Left ventricle myocardium superior (tissue), 1 donor: ENCODE measurements around the gene MNAT1. TPM values are rescaled to one million over a fixed set of nuclear protein-coding genes. Genes with fewer than 3 reads are reported as not detected.
"Not testable (repeated sequence)": the region's sequence is repeated elsewhere in the genome, so short reads cannot be mapped to it uniquely, and the experiment has no call there.

Source experiments
- ATAC-seq: fragments of 200-7000 bp; cut with Tn5 transposase; one replicate; pipeline ENCODE4 v1.9.1; 2020; ENCODE audit warnings: mild to moderate bottlenecking, moderate library complexity
- DNase-seq: peaks from one replicate; pipeline ENCODE4 v3.0.0-alpha.2; 2020
- intact Hi-C: fragments of 100-400 bp; cut with micrococcal nuclease; formaldehyde crosslinking; loops from one replicate; pipeline ENCODE4 v1.11.0; 2022
- total RNA-seq: library from RNA; stranded (reverse); fragmentation: NEBNext Ultra II Directional; extraction: Animal tissue kit (Norgen Biotek cat#: 25700); gene quantifications from one replicate; pipeline ENCODE4 v1.2.1, GENCODE V29; 2021
- donor health status: DM: no; HTN: yes; CAD: no; lungs with severe emphysema.

The MNAT1 gene
- total RNA-seq, 1 donor from 2014 or later: 25.8 TPM

GRCh38 chr14:60861545-60862140 lies 127.1 kb downstream of the MNAT1 start:
- intact Hi-C loops: no loop called here
- ATAC-seq (peak; percentile 42), DNase-seq (no peak)

DNA sequence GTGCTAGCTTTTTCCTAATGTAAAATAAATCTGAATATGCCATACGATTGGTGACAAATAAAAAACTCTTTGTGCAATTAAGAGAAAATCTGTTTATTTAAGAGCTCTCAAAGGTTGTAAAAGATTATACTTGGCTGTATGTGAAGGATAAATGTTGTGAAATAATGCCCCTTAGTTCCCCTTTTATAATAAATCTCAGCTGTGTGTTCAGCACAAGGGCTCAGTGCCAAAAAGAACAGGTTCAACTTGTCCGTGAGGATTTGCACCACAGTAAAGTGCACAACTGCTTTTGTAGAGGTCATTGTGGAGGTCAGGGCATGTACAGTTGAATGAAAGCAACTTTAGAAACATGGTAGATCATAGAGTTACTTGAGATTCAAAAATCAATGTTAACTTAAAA lies 127.7 kb downstream of the MNAT1 start:
- ATAC-seq: peak; percentile 96
- intact Hi-C loops: no loop called here
- DNase-seq: no peak

DNA sequence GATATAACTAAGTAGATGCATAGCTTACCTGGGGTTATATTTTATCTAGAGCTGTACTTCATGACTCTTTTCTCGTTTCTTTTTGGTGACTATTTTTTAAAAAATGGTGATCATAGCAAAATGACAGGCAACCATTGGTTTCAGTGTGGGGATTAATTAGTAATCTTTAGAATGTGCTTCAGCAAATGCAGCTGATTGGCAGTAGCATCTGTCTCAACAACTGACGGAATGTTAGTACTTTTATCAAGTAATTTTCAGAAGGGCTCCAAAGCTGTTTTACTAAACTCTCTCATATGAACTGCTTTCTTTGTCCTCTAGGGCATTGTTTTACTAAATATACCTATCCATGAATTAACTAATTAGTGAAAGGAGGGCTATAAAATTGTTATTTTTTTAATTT lies 128.7 kb downstream of the MNAT1 start:
- ATAC-seq (no peak), DNase-seq (no peak)
- intact Hi-C loops: no loop called here

GRCh38 chr14:60865378-60866127 lies 131.0 kb downstream of the MNAT1 start:
- DNase-seq (no peak), ATAC-seq (peak; percentile 68)
- intact Hi-C loops: no loop called here

- ATAC-seq: no peak
- DNase-seq: no peak
- intact Hi-C loops: no loop called here
Measured at GRCh38 chr14:60867503-60868172, 133.1 kb downstream of the MNAT1 start.

- ATAC-seq: no peak
- no peak for DNase-seq
- intact Hi-C loops: no loop called here
Measured at GRCh38 chr14:60878121-60878520, 143.6 kb downstream of the MNAT1 start.

- no peak for DNase-seq
- ATAC-seq: no peak
- intact Hi-C loops: no loop called here
Measured at GRCh38 chr14:60878536-60878935, 144.0 kb downstream of the MNAT1 start.

GRCh38 chr14:60882219-60882618 lies 147.7 kb downstream of the MNAT1 start:
- no peak for DNase-seq
- intact Hi-C loops: no loop called here
- ATAC-seq: no peak

GRCh38 chr14:60884134-60884533 lies 149.6 kb downstream of the MNAT1 start:
- intact Hi-C loops: no loop called here
- ATAC-seq: no peak
- no peak for DNase-seq

- intact Hi-C loops, ATAC-seq, DNase-seq: not testable (repeated sequence)
Measured at GRCh38 chr14:60890636-60891035, 156.1 kb downstream of the MNAT1 start.

DNA sequence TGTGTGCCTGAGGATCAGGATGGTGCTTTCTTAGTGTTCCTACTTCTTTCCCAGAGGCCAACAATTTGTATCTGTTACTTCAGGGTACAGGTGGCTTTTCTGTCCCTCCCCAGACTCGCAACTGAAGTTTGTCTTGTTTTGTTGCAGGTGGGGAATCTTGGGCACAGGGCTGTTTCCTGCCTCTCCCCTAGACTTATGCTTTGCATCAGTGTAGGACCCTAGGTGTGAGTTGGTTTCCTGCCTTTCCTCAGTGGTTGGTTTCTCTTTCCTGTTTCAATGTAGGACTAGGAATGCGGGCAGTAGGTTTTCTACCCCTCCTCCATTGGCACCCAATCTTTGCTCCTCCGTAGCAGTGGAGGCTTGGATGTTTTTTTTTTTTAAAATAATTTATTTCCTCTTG lies 159.3 kb downstream of the MNAT1 start:
- intact Hi-C loops: no loop called here
- no peak for ATAC-seq

GRCh38 chr14:60904381-60904780 lies 169.8 kb downstream of the MNAT1 start:
- no peak for ATAC-seq
- DNase-seq: no peak
- intact Hi-C loops: no loop called here

More for the DNA sequence above, 159.3 kb downstream of the MNAT1 start:
- DNase-seq: no peak

DNA sequence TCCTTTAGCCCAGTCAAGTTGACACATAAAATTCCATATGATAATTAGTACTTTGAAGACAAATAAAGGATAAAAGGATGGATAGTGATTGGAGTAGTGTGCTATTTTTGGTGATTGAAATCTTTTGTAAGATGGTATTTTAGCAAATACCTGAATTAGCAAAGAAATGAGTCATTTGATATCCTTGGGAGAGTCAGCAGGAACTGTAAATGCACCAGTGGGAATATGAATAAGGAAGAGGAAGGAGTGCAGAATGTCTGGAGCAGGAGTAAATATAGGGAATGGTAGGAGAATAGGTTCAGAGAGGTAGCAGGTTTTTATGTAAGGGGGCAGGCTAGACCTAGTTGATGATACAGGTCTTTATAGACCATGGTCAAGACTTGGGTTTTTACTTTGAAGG lies 171.4 kb downstream of the MNAT1 start:
- ATAC-seq (no peak), DNase-seq (no peak)
- intact Hi-C loops: no loop called here

- intact Hi-C loops: no loop called here
- DNase-seq (no peak), ATAC-seq (no peak)
Measured at GRCh38 chr14:60915781-60916180, 181.2 kb downstream of the MNAT1 start.

GRCh38 chr14:60922050-60922449 lies 187.5 kb downstream of the MNAT1 start:
- DNase-seq (no peak), ATAC-seq (no peak)
- intact Hi-C loops: no loop called here

DNA sequence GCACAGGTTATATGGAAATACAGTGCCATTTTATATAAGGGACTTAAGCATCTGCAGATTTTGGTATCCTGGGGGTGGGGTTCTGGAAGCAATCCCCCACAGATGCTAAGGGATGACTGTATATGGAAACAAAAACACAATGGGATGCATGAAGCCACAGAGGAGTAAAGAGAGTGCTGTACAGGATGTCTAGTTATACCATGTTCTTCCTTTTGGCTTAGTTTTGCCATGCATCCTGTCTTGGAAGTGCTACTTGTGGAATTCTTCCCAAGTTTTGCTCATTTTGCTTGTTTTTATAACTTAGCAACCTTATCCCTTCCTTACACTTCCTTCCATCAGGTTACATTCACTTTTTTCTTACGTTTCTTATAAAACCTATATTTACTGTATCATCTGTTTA lies 190.7 kb downstream of the MNAT1 start:
- intact Hi-C loops: no loop called here
- ATAC-seq (no peak), DNase-seq (no peak)

GRCh38 chr14:60926002-60926401 lies 191.4 kb downstream of the MNAT1 start:
- no peak for DNase-seq
- intact Hi-C loops: no loop called here
- ATAC-seq: no peak

DNA sequence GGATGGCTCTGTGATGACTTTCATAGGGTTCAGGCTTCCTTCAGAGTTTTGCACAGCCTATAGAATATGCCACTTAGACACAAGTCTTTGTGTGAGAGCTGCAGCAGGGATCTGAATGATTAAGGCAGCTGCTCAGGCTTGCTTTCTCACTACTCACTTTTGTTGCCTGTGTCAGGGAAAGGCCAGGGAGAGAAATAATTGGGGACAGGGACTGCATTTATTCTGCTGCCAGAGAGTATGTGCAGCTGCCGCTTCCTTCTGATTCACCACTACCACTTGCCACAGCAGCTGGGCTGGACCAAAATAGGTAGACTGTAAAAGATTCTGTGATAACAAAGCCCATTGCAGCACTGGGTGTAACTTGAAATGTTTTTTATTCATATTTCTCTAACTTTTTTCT lies 196.7 kb downstream of the MNAT1 start:
- DNase-seq: no peak
- ATAC-seq: no peak
- intact Hi-C loops: no loop called here

DNA sequence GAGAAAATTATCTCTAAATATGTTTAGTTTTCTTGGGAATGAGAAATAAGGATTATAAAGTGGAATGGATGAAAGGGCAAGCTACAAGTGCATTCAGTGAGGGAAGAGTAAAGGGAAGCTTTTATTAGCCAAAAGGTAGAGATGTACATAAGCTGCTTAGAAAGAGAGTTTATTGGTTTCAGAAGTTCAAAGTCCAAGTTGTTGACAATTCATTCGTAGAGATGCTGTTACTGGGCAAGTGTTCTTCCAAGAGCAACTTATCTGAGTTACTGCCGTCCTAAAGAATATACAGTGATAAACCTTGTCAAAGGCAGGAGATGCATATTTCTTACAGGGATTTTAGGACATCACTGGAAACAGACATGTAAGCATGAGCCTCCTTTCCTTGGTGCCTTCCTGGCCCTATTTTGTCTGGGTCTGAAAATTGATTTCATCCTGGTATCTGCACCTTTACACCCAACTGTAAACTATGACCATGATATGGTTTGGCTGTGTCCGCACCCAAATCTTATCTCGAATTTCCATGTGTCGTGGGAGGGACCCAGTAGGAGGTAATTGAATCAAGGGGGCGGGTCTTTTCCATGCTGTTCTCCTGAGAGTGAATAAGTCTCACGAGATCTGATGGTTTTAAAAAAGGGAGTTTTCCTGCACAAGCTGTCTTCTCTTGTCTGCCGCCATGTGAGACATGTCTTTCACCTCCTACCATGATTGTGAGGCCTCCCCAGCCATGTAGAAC lies 199.5 kb downstream of the MNAT1 start:
- no peak for ATAC-seq
- no peak for DNase-seq
- intact Hi-C loops: no loop called here

- intact Hi-C loops: no loop called here
- DNase-seq (no peak), ATAC-seq (no peak)
Measured at GRCh38 chr14:60935319-60935718, 200.8 kb downstream of the MNAT1 start.
